PC-9 (cell line): ENCODE data around the gene FXYD6. TPM values are rescaled to one million over a fixed set of nuclear protein-coding genes. Genes with fewer than 3 reads are reported as not detected.

Experiments
- BruUV-seq: library from RNA; stranded (reverse); fragments of 400-500 nt; replicated peaks from 2 replicates; lab custom pipeline; 2021; lab: Mats Ljungman, UMichigan
- CTCF ChIA-PET: fragments of 300-600 bp; sonication (Branson Sonifier 250); formaldehyde crosslinking; loops from one replicate; lab custom pipeline; 2022; ENCODE audit warnings: antibody characterized with exemption; lab: Charles Lee
- POLR2A ChIA-PET: fragments of 300-600 bp; sonication (Branson Sonifier 250); formaldehyde crosslinking; loops from one replicate; lab custom pipeline; 2022; ENCODE audit warnings: antibody characterized with exemption; ENCODE audit not compliant: unreplicated experiment; lab: Charles Lee
- DNase-seq, 2 experiments: peaks; one replicate each; pipeline versions ENCODE4 v3.0.0 to v3.0.0-alpha.2; 2015 to 2022; ENCODE audit warnings: mixed read lengths in 1 of 2
- H2AFZ ChIP-seq: fragments of 200-600 bp; sonication (generic); 2 replicates; pipeline ENCODE4 v1.8.1; 2017; ENCODE audit warnings: antibody characterized with exemption
- H3F3A ChIP-seq: fragments of 200-600 bp; sonication (generic); 2 replicates; pipeline ENCODE4 v1.8.1; 2017; ENCODE audit warnings: antibody characterized with exemption, mild to moderate bottlenecking, low read depth; ENCODE audit not compliant: insufficient read depth
- H3K27ac ChIP-seq: fragments of 200-600 bp; sonication (generic); 2 replicates; pipeline ENCODE4 v1.6.1; 2016; ENCODE audit warnings: mixed run types
- H3K27me3 ChIP-seq: fragments of 200-600 bp; sonication (generic); 2 replicates; pipeline ENCODE4 v1.6.1; 2016; ENCODE audit warnings: low read depth, mixed run types; ENCODE audit not compliant: insufficient read depth
- H3K36me3 ChIP-seq: fragments of 200-600 bp; sonication (generic); 2 replicates; pipeline ENCODE4 v1.6.1; 2016; ENCODE audit warnings: low read depth, mixed run types
- H3K4me1 ChIP-seq: fragments of 200-600 bp; sonication (generic); replicated peaks from 2 replicates; pipeline ENCODE4 v1.6.1; 2016; ENCODE audit warnings: mixed run types; ENCODE audit not compliant: insufficient read depth
- H3K4me2 ChIP-seq: fragments of 200-600 bp; sonication (generic); 2 replicates; pipeline ENCODE4 v1.6.1; 2017; ENCODE audit warnings: mixed run types
- H3K4me3 ChIP-seq: fragments of 200-600 bp; sonication (generic); 2 replicates; pipeline ENCODE4 v1.6.1; 2016; ENCODE audit warnings: mixed run types
- H3K79me2 ChIP-seq: fragments of 200-600 bp; sonication (generic); 2 replicates; pipeline ENCODE4 v1.6.1; 2017; ENCODE audit warnings: low read depth, mixed run types
- H3K9me2 ChIP-seq: fragments of 200-600 bp; sonication (generic); 2 replicates; pipeline ENCODE4 v1.8.1; 2017; ENCODE audit warnings: mild to moderate bottlenecking; ENCODE audit not compliant: insufficient read depth
- H3K9me3 ChIP-seq: fragments of 200-600 bp; sonication (generic); 2 replicates; pipeline ENCODE4 v1.8.1; 2016; ENCODE audit warnings: low read depth; ENCODE audit not compliant: insufficient read depth
- H4K20me1 ChIP-seq: fragments of 200-600 bp; sonication (generic); 2 replicates; pipeline ENCODE4 v1.8.1; 2017; ENCODE audit not compliant: insufficient read depth
- EZH2 ChIP-seq: fragments of 200-600 bp; sonication (generic); IDR thresholded peaks from 2 replicates; pipeline ENCODE4 v1.8.0; 2017; ENCODE audit warnings: antibody characterized with exemption, low read depth
- intact Hi-C: fragments of 100-400 bp; cut with micrococcal nuclease; formaldehyde crosslinking; loops from one replicate; pipeline ENCODE4 v1.10.0; 2022; ENCODE audit not compliant: unreplicated experiment
- total RNA-seq: library from RNA; stranded (reverse); gene quantifications from 2 replicates; pipeline ENCODE4 v1.2.3, GENCODE V29; 2021
- TF ChIP-seq, protein P1 (sequence below): fragments of 200-600 bp; sonication (generic); conservative IDR thresholded peaks from 2 replicates; pipeline ENCODE4 v1.6.1; 2017; ENCODE audit warnings: mixed run types, antibody characterized with exemption, mild to moderate bottlenecking, moderate library complexity

Gene FXYD6
- total RNA-seq, 1 experiment from 2014 or later, result 0.20 TPM

GRCh38 chr11:117790279-117790678 lies 86.2 kb downstream of the FXYD6 start:
- TF ChIP-seq, protein P1, sequence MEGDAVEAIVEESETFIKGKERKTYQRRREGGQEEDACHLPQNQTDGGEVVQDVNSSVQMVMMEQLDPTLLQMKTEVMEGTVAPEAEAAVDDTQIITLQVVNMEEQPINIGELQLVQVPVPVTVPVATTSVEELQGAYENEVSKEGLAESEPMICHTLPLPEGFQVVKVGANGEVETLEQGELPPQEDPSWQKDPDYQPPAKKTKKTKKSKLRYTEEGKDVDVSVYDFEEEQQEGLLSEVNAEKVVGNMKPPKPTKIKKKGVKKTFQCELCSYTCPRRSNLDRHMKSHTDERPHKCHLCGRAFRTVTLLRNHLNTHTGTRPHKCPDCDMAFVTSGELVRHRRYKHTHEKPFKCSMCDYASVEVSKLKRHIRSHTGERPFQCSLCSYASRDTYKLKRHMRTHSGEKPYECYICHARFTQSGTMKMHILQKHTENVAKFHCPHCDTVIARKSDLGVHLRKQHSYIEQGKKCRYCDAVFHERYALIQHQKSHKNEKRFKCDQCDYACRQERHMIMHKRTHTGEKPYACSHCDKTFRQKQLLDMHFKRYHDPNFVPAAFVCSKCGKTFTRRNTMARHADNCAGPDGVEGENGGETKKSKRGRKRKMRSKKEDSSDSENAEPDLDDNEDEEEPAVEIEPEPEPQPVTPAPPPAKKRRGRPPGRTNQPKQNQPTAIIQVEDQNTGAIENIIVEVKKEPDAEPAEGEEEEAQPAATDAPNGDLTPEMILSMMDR, result no peak
- no peak for TF ChIP-seq EZH2
- peaks cover 13% of the 10 kb centered on the region for H3K4me1 ChIP-seq
- no peak overlapping the region for H3K27ac ChIP-seq
- no peaks in the 10 kb centered on the region for H4K20me1 ChIP-seq
- H3K27me3 ChIP-seq, result peaks cover 97% of the 10 kb centered on the region
- H3F3A ChIP-seq, result no peaks in the 10 kb centered on the region; the same call in 1 of the 2 replicates
- no peaks in the 10 kb centered on the region for H3K9me3 ChIP-seq
- intact Hi-C loops, result no loop called here
- no peak overlapping the region for H2AFZ ChIP-seq
- CTCF ChIA-PET, result no interaction called here
- no peak for DNase-seq
- H3K9me2 ChIP-seq, result no peaks in the 10 kb centered on the region
- BruUV-seq, result no TSS peak
- H3K4me3 ChIP-seq, result no peak overlapping the region
- POLR2A ChIA-PET, result no interaction called here
- no peaks in the 10 kb centered on the region for H3K36me3 ChIP-seq
- H3K4me2 ChIP-seq, result no peak overlapping the region
- H3K79me2 ChIP-seq, result no peaks in the 10 kb centered on the region

DNA sequence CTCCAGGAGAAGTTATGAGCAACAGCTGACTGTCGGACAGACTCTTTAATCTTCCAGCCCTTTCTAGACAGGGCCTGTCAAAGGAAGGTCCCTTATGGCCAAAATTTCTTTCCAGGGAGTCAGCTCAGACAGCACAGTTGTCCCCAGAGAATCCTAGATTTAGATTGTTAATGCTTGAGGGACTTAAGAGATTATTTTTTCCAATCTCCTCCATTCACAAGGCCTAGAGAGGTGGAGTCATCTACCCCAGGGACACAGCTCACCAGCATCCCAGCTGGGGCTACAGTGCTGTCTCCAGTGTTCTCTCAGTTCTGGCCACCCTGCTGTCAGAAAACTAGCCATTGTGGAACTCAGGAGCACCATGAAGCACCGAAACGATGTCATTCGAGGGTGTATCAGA lies 87.2 kb downstream of the FXYD6 start:
- CTCF ChIA-PET, result no interaction called here
- H3K27me3 ChIP-seq, result peaks cover 97% of the 10 kb centered on the region
- no peaks in the 10 kb centered on the region for H4K20me1 ChIP-seq
- no peaks in the 10 kb centered on the region; the same call in 1 of the 2 replicates for H3F3A ChIP-seq
- no peaks in the 10 kb centered on the region for H3K79me2 ChIP-seq
- peaks cover 13% of the 10 kb centered on the region for H3K4me1 ChIP-seq
- H3K9me2 ChIP-seq, result no peaks in the 10 kb centered on the region
- H3K9me3 ChIP-seq, result no peaks in the 10 kb centered on the region
- POLR2A ChIA-PET, result no interaction called here
- DNase-seq, result no peak
- TF ChIP-seq, protein P1, result no peak
- TF ChIP-seq EZH2, result no peak
- no peak overlapping the region for H2AFZ ChIP-seq
- H3K4me2 ChIP-seq, result no peak overlapping the region
- intact Hi-C loops, result no loop called here
- no TSS peak for BruUV-seq
- no peak overlapping the region for H3K27ac ChIP-seq
- H3K36me3 ChIP-seq, result no peaks in the 10 kb centered on the region
- H3K4me3 ChIP-seq, result no peak overlapping the region

Other genes with a start within 250 kb of the FXYD6 start
- gene DSCAML1, start 79.4 kb downstream of the FXYD6 start, total RNA-seq, result not detected in 2 replicates
- not detected in 2 replicates for gene FXYD2, start 51.9 kb downstream of the FXYD6 start, total RNA-seq
- gene TMPRSS13, start 52.7 kb upstream of the FXYD6 start, total RNA-seq, result 18.5 and 21.7 TPM in 2 replicates
- gene IL10RA, start 109.7 kb upstream of the FXYD6 start, total RNA-seq, result not detected in 2 replicates
- gene TMPRSS4, start 200.4 kb upstream of the FXYD6 start, total RNA-seq, result 18.7 and 27.6 TPM in 2 replicates
- gene SMIM35, start 210.3 kb upstream of the FXYD6 start, total RNA-seq, result not detected in 2 replicates